Measurements from ENCODE around the gene CD302. TPM values are rescaled to one million over a fixed set of nuclear protein-coding genes. Genes with fewer than 3 reads are reported as not detected.
"Not testable (repeated sequence)": the region's sequence is repeated elsewhere in the genome, so short reads cannot be mapped to it uniquely, and the experiment has no call there.

The CD302 gene
- total and polyA plus RNA-seq, 12 donors, result 7.4 to 118 (median 37.4) TPM

DNA sequence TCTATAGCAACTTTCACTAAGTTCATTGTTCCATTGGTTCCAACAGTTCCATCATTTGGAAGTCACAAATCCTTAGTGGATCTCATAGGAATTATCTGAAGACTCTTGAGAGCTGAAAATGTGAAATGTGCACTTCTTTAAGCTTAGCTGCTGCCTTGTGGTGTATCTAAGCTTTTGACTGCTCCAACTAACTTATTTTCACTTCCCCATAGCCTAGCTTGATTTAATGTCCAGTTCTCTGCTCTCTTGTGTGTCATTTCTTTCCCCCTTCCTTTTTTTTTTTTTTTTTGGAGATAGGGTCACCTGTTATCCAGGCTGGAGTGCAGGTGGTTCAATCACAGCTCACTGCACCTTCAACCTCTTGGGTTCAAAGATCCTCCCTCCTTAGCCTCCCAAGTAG lies 34.9 kb upstream of the CD302 start:
- DNase-seq, result no peak
- Histone ChIP-seq H3K4me3 (no peak overlapping the region), H3K27me3 (no peaks in the 10 kb centered on the region), H3K9me3 (replicated peaks in 1 of 3) (no peaks in the 10 kb centered on the region), H3K27ac (no peak overlapping the region), H3K4me1 (replicated peaks in 1 of 2) (no peaks in the 10 kb centered on the region), H3K36me3 (replicated peaks in 1 of 2) (no peaks in the 10 kb centered on the region)
- TF ChIP-seq POLR2A (IDR thresholded peaks at IDR 0.05), result no peak
- TF ChIP-seq, protein P1, sequence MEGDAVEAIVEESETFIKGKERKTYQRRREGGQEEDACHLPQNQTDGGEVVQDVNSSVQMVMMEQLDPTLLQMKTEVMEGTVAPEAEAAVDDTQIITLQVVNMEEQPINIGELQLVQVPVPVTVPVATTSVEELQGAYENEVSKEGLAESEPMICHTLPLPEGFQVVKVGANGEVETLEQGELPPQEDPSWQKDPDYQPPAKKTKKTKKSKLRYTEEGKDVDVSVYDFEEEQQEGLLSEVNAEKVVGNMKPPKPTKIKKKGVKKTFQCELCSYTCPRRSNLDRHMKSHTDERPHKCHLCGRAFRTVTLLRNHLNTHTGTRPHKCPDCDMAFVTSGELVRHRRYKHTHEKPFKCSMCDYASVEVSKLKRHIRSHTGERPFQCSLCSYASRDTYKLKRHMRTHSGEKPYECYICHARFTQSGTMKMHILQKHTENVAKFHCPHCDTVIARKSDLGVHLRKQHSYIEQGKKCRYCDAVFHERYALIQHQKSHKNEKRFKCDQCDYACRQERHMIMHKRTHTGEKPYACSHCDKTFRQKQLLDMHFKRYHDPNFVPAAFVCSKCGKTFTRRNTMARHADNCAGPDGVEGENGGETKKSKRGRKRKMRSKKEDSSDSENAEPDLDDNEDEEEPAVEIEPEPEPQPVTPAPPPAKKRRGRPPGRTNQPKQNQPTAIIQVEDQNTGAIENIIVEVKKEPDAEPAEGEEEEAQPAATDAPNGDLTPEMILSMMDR (IDR thresholded peaks at IDR 0.05), result no peak
- intact Hi-C loops (cut with DNase I), result no loop called here

DNA sequence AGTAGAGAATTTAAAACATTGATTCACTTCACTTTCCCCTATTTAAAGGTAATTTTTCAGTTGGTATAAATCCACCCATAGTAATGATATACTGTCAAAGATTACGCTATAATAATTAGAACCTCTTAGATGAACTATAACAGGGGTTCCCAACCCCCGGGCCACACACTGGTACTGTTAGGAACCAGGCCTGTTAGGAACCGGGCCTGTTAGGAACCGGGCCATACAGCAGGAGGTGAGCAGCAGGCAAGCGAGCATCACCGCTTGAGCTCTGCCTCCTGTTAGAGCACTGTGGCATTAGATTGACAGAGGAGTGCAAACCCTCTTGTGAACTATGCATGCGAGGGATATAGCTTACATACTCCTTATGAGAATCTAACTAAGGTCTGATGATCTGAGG lies 34.0 kb upstream of the CD302 start:
- WGBS, 4 donors, result 83 to 90% (median 87%) methylated on average over 6 to 7 of the region's 7 CpGs
- intact Hi-C loops (cut with DNase I), result no loop called here
- H3K4me3 ChIP-seq, result no peak overlapping the region
- no peaks in the 10 kb centered on the region for H3K27me3 ChIP-seq
- DNase-seq, result no peak
- no peak for TF ChIP-seq POLR2A (IDR thresholded peaks at IDR 0.05)
- H3K4me1 ChIP-seq (replicated peaks in 1 of 2), result no peaks in the 10 kb centered on the region
- H3K27ac ChIP-seq, result no peak overlapping the region
- no peaks in the 10 kb centered on the region for H3K9me3 ChIP-seq (replicated peaks in 1 of 3)
- H3K36me3 ChIP-seq (replicated peaks in 1 of 2), result no peaks in the 10 kb centered on the region

DNA sequence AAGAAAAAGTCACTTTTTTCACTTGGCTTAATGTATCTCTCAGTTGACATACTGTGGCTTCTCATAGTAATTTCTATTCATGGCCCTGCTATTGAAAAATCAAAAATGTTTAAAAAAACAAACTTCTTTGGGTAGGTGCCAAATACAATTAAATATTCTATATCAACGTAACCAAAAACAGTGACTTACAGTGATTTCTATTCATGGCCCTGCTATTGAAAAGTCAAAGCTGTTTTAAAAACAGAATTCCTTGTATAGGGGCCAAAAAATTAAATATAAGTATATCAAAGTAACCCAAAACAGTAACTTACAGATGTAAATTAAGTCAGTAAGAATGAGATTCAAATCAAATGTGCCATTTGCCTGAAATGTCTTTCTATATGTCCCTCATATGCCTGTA lies 31.4 kb upstream of the CD302 start:
- H3K9me3 ChIP-seq (replicated peaks in 1 of 3), result no peaks in the 10 kb centered on the region
- no peaks in the 10 kb centered on the region for H3K27me3 ChIP-seq
- no peak overlapping the region for H3K27ac ChIP-seq
- WGBS, 4 donors, result 81 to 94% (median 91%) methylated on average over 1 of the region's 1 CpG
- intact Hi-C loops (cut with DNase I), result no loop called here
- H3K4me3 ChIP-seq, result no peak overlapping the region
- no peaks in the 10 kb centered on the region for H3K4me1 ChIP-seq (replicated peaks in 1 of 2)
- TF ChIP-seq POLR2A (IDR thresholded peaks at IDR 0.05), result no peak
- TF ChIP-seq, protein P1 (IDR thresholded peaks at IDR 0.05), result no peak
- no peaks in the 10 kb centered on the region for H3K36me3 ChIP-seq (replicated peaks in 1 of 2)
- no peak for DNase-seq

DNA sequence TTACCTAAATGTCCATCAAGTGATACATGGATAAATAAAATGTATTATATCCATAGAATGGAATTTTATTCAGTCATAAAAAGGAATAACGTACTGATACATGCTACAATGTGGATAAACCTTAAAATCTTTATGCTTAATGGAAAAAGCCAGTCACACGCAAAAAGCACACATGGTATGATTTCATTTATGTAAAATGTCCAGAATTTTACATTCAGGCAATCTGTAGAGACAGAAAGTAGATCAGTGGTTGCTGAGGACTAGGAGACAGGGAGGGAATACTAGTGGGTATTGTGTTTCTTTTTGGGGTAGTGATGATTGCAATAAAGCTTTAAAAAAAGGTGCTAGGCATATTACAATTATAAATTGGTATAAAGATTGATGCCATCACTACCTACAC lies 30.7 kb upstream of the CD302 start:
- H3K4me3 ChIP-seq, result no peak overlapping the region
- no peaks in the 10 kb centered on the region for H3K27me3 ChIP-seq
- WGBS, 4 donors, result 88 to 94% (median 91%) methylated on average over 2 of the region's 2 CpGs
- TF ChIP-seq, protein P1 (IDR thresholded peaks at IDR 0.05), result no peak
- no peak for TF ChIP-seq POLR2A (IDR thresholded peaks at IDR 0.05)
- no peak for DNase-seq
- no peak overlapping the region for H3K27ac ChIP-seq
- no peaks in the 10 kb centered on the region for H3K36me3 ChIP-seq (replicated peaks in 1 of 2)
- no peaks in the 10 kb centered on the region for H3K4me1 ChIP-seq (replicated peaks in 1 of 2)
- intact Hi-C loops (cut with DNase I), result no loop called here
- H3K9me3 ChIP-seq (replicated peaks in 1 of 3), result no peaks in the 10 kb centered on the region

DNA sequence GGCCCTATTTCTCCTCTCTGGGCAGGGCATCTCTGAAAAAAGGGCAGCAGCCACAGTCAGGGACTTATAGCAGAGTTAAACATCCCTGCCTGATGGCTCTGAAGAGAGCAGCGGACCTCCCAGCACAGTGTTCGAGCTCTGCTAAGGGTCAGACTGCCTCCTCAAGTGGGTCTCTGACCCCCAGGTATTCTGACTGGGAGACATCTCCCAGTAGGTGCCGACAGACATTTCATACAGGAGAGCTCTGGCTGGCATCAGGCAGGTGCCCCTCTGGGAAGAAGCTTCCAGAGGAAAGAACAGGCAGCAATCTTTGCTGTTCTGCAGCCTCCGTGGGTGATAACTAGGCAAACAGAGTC lies 24.4 kb upstream of the CD302 start:
- H3K36me3 ChIP-seq (replicated peaks in 1 of 2); H3K4me1 ChIP-seq (replicated peaks in 1 of 2); H3K9me3 ChIP-seq (replicated peaks in 1 of 3); intact Hi-C loops (cut with DNase I); DNase-seq; H3K4me3 ChIP-seq; H3K27me3 ChIP-seq; H3K27ac ChIP-seq: not testable (repeated sequence)
- 86 to 100% (median 89%) methylated on average over 1 to 4 of the region's 4 CpGs for WGBS, 4 donors

DNA sequence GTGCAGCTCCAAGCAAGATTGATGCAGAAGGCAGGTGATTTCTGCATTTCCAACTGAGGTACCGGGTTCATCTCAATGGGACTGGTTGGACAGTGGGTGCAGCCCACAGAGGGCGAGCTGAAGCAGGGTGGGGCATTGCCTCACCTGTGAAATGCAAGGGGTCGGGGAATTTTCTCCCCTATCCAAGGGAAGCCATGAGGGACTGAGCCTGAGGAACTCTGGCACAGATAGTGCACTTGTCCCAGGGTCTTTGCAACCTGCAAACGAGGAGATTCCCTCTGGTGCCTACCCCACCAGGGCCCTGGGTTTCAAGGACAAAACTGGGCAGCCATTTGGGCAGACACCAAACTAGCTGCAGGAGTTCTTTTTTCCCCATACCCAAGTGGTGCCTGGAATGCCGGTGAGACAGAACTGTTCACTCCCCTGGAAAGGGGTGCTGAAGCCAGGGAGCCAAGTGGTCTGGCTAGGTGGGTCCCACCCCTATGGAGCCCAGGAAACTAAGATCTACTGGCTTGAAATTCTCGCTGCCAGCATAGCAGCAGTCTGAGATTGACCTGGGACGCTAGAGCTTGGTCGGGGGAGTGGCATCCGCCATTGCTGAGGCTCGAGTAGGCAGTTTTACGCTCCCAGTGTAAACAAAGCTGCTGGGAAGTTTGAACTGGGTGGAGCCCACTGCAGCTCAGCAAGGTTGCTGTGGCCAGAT lies 23.9 kb upstream of the CD302 start:
- intact Hi-C loops (cut with DNase I); H3K4me1 ChIP-seq (replicated peaks in 1 of 2); H3K36me3 ChIP-seq (replicated peaks in 1 of 2); H3K4me3 ChIP-seq; H3K27ac ChIP-seq; H3K9me3 ChIP-seq (replicated peaks in 1 of 3); DNase-seq; H3K27me3 ChIP-seq: not testable (repeated sequence)
- 76 to 87% (median 83%) methylated on average over 5 to 11 of the region's 11 CpGs for WGBS, 4 donors
